ENCODE measurements around the gene ST3GAL3. TPM values are rescaled to one million over a fixed set of nuclear protein-coding genes. Genes with fewer than 3 reads are reported as not detected.

Gene ST3GAL3
- 1 to 10 TPM in 2 of 3 donors, under 1 TPM in 1; 0.08 to 8.1 (median 3.8) TPM for polyA plus RNA-seq

- Mint-ChIP-seq H3K27me3 (ENCODE audit: low read depth in 3 of 3) (peaks cover 2 to 5% (median 2%) of the 10 kb centered on the region in 3 donors), H3K9me3 (no peaks in the 10 kb centered on the region), H3K27ac (peak within 1 kb of the TSS; percentile 66 to 89 (median 74))
Observed at GRCh38 chr1:43707190-43708001, at the start of gene ST3GAL3. Gene ST3GAL3 (plus strand): TSS chr1:43707536. CDS start chr1:43736263, 28,727 bp downstream.

GRCh38 chr1:43659212-43660166, 47.8 kb upstream of the ST3GAL3 start:
- peaks cover 2 to 6% of the 10 kb centered on the region in 2 donors for H3K4me1 Mint-ChIP-seq
- H3K9me3 Mint-ChIP-seq, result no peaks in the 10 kb centered on the region
- H3K4me3 Mint-ChIP-seq, result no peak overlapping the region
- peaks cover 17 to 50% (median 23%) of the 10 kb centered on the region in 3 donors for H3K36me3 Mint-ChIP-seq
- no peak overlapping the region for H3K27ac Mint-ChIP-seq
- DNase-seq, result no peak
- H3K27me3 Mint-ChIP-seq (ENCODE audit: low read depth in 3 of 3), result no peaks in the 10 kb centered on the region

More at GRCh38 chr1:43707190-43708001, at the start of gene ST3GAL3:
- Mint-ChIP-seq H3K4me3 (peak within 1 kb of the TSS; percentile 88 to 90 (median 90)), H3K4me1 (peaks cover 19 to 23% of the 10 kb centered on the region in 2 donors), H3K36me3 (peaks cover 7 to 11% (median 8%) of the 10 kb centered on the region in 3 donors)
- peak; percentile 88 for DNase-seq

- Mint-ChIP-seq H3K4me1 (peaks cover 0 to 4% of the 10 kb centered on the region in 2 donors), H3K27me3 (ENCODE audit: low read depth in 3 of 3) (no peaks in the 10 kb centered on the region), H3K27ac (no peak overlapping the region), H3K4me3 (no peak overlapping the region), H3K9me3 (no peaks in the 10 kb centered on the region), H3K36me3 (peaks cover 16 to 51% (median 27%) of the 10 kb centered on the region in 3 donors)
- no peak for DNase-seq
Observed at GRCh38 chr1:43660355-43660754, 47.0 kb upstream of the ST3GAL3 start.

- H3K27ac Mint-ChIP-seq, result no peak overlapping the region
- H3K36me3 Mint-ChIP-seq, result peaks cover 30 to 76% (median 55%) of the 10 kb centered on the region in 3 donors
Observed at GRCh38 chr1:43664369-43664768, 43.0 kb upstream of the ST3GAL3 start.

GRCh38 chr1:43666608-43667007, 40.7 kb upstream of the ST3GAL3 start:
- Mint-ChIP-seq H3K4me1 (peaks cover 0 to 7% of the 10 kb centered on the region in 2 donors), H3K9me3 (no peaks in the 10 kb centered on the region), H3K36me3 (peaks cover 35 to 76% (median 54%) of the 10 kb centered on the region in 3 donors), H3K27ac (no peak overlapping the region), H3K27me3 (ENCODE audit: low read depth in 3 of 3) (peaks cover 0 to 2% (median 0%) of the 10 kb centered on the region in 3 donors), H3K4me3 (no peak overlapping the region)
- DNase-seq, result no peak

More at GRCh38 chr1:43664369-43664768, 43.0 kb upstream of the ST3GAL3 start:
- Mint-ChIP-seq H3K4me1 (peaks cover 0 to 5% of the 10 kb centered on the region in 2 donors), H3K4me3 (no peak overlapping the region), H3K9me3 (no peaks in the 10 kb centered on the region), H3K27me3 (ENCODE audit: low read depth in 3 of 3) (peaks cover 0 to 2% (median 0%) of the 10 kb centered on the region in 3 donors)
- DNase-seq, result no peak

- DNase-seq, result no peak
- Mint-ChIP-seq H3K27me3 (ENCODE audit: low read depth in 3 of 3) (peaks cover 0 to 2% (median 0%) of the 10 kb centered on the region in 3 donors), H3K4me3 (no peak overlapping the region), H3K27ac (peak overlapping the region in 2 of 6 donors; percentile 9 to 31), H3K9me3 (no peaks in the 10 kb centered on the region), H3K4me1 (peaks cover 4 to 6% of the 10 kb centered on the region in 2 donors), H3K36me3 (peaks cover 34 to 74% (median 57%) of the 10 kb centered on the region in 3 donors)
Observed at GRCh38 chr1:43668956-43669355, 38.4 kb upstream of the ST3GAL3 start.

GRCh38 chr1:43669878-43670277, 37.5 kb upstream of the ST3GAL3 start:
- Mint-ChIP-seq H3K4me3 (no peak overlapping the region), H3K36me3 (peaks cover 33 to 68% (median 48%) of the 10 kb centered on the region in 3 donors), H3K27me3 (ENCODE audit: low read depth in 3 of 3) (peaks cover 0 to 2% (median 0%) of the 10 kb centered on the region in 3 donors), H3K4me1 (peaks cover 4 to 6% of the 10 kb centered on the region in 2 donors), H3K27ac (no peak overlapping the region), H3K9me3 (no peaks in the 10 kb centered on the region)
- no peak for DNase-seq

GRCh38 chr1:43671193-43671592, 36.1 kb upstream of the ST3GAL3 start:
- peak overlapping the region in 3 of 6 donors; percentile 22 to 62 (median 50) for H3K27ac Mint-ChIP-seq
- H3K36me3 Mint-ChIP-seq, result peaks cover 27 to 66% (median 45%) of the 10 kb centered on the region in 3 donors
- DNase-seq, result no peak
- peaks cover 6 to 8% of the 10 kb centered on the region in 2 donors for H3K4me1 Mint-ChIP-seq
- H3K4me3 Mint-ChIP-seq, result no peak overlapping the region
- peaks cover 0 to 2% (median 0%) of the 10 kb centered on the region in 3 donors for H3K27me3 Mint-ChIP-seq (ENCODE audit: low read depth in 3 of 3)
- no peaks in the 10 kb centered on the region for H3K9me3 Mint-ChIP-seq

- Mint-ChIP-seq H3K27ac (peak overlapping the region in 1 of 6 donors; percentile 22), H3K4me1 (peaks cover 6 to 8% of the 10 kb centered on the region in 2 donors), H3K9me3 (no peaks in the 10 kb centered on the region), H3K36me3 (peaks cover 23 to 61% (median 40%) of the 10 kb centered on the region in 3 donors), H3K4me3 (no peak overlapping the region), H3K27me3 (ENCODE audit: low read depth in 3 of 3) (peaks cover 0 to 2% (median 0%) of the 10 kb centered on the region in 3 donors)
- no peak for DNase-seq
Observed at GRCh38 chr1:43671626-43672330, 35.6 kb upstream of the ST3GAL3 start.

GRCh38 chr1:43673261-43673660, 34.1 kb upstream of the ST3GAL3 start:
- H3K9me3 Mint-ChIP-seq, result no peaks in the 10 kb centered on the region

GRCh38 chr1:43678940-43679339, 28.4 kb upstream of the ST3GAL3 start:
- Mint-ChIP-seq H3K4me3 (no peak overlapping the region), H3K36me3 (peaks cover 3 to 40% (median 16%) of the 10 kb centered on the region in 3 donors), H3K4me1 (peaks cover 6 to 18% of the 10 kb centered on the region in 2 donors), H3K9me3 (no peaks in the 10 kb centered on the region), H3K27ac (peak overlapping the region in 2 of 6 donors; percentile 64 to 71), H3K27me3 (ENCODE audit: low read depth in 3 of 3) (peaks cover 0 to 4% (median 0%) of the 10 kb centered on the region in 3 donors)
- no peak for DNase-seq

More at GRCh38 chr1:43673261-43673660, 34.1 kb upstream of the ST3GAL3 start:
- Mint-ChIP-seq H3K4me3 (no peak overlapping the region), H3K4me1 (peaks cover 8 to 15% of the 10 kb centered on the region in 2 donors), H3K36me3 (peaks cover 20 to 57% (median 33%) of the 10 kb centered on the region in 3 donors), H3K27me3 (ENCODE audit: low read depth in 3 of 3) (peaks cover 0 to 3% (median 0%) of the 10 kb centered on the region in 3 donors), H3K27ac (peak overlapping the region in 1 of 6 donors; percentile 17)
- DNase-seq, result no peak

GRCh38 chr1:43683560-43683959, 23.8 kb upstream of the ST3GAL3 start:
- H3K4me1 Mint-ChIP-seq, result peaks cover 12 to 28% of the 10 kb centered on the region in 2 donors
- H3K27ac Mint-ChIP-seq, result peak overlapping the region in 2 of 6 donors; percentile 19 to 54
- peaks cover 0 to 2% (median 0%) of the 10 kb centered on the region in 3 donors for H3K27me3 Mint-ChIP-seq (ENCODE audit: low read depth in 3 of 3)
- no peaks in the 10 kb centered on the region for H3K9me3 Mint-ChIP-seq
- H3K4me3 Mint-ChIP-seq, result no peak overlapping the region
- DNase-seq, result no peak
- peaks cover 9 to 50% (median 29%) of the 10 kb centered on the region in 3 donors for H3K36me3 Mint-ChIP-seq

Measured in immature natural killer cell (primary cell).